Immature natural killer cell (primary cell): ENCODE data around the gene STAC2. TPM values are rescaled to one million over a fixed set of nuclear protein-coding genes. Genes with fewer than 3 reads are reported as not detected.

Experiments
- DNase-seq, 3 donors: peaks; one replicate each; pipeline ENCODE4 v3.0.0; 2022; ENCODE audit warnings: mixed read lengths in 1 of 3
- H3K27ac Mint-ChIP-seq, 6 donors: one replicate each; pipeline ENCODE4 v1.8.0; 2020; ENCODE audit warnings: mixed read lengths in 6 of 6, mild to moderate bottlenecking in 5 of 6, inconsistent platforms in 4 of 6, moderate library complexity in 3 of 6
- H3K27me3 Mint-ChIP-seq, 3 donors: one replicate each; pipeline ENCODE4 v1.8.0; 2020 to 2021; ENCODE audit warnings: low read depth in 3 of 3, mild to moderate bottlenecking in 3 of 3, mixed read lengths in 3 of 3, moderate library complexity in 3 of 3, inconsistent platforms in 1 of 3
- H3K36me3 Mint-ChIP-seq, 3 donors: one replicate each; pipeline ENCODE4 v1.8.0; 2020; ENCODE audit warnings: mixed read lengths in 3 of 3, inconsistent platforms in 2 of 3, mild to moderate bottlenecking in 2 of 3
- H3K4me1 Mint-ChIP-seq, 2 donors: one replicate each; pipeline ENCODE4 v1.8.0; 2020; ENCODE audit warnings: inconsistent platforms in 2 of 2, mild to moderate bottlenecking in 2 of 2, mixed read lengths in 2 of 2, moderate library complexity in 1 of 2
- H3K4me3 Mint-ChIP-seq, 5 donors: one replicate each; pipeline ENCODE4 v1.8.0; 2020; ENCODE audit warnings: mild to moderate bottlenecking in 5 of 5, mixed read lengths in 5 of 5, inconsistent platforms in 3 of 5, moderate library complexity in 3 of 5
- H3K9me3 Mint-ChIP-seq, 6 donors: one replicate each; pipeline ENCODE4 v1.8.0; 2020; ENCODE audit warnings: mild to moderate bottlenecking in 6 of 6, mixed read lengths in 6 of 6, inconsistent platforms in 4 of 6, moderate library complexity in 3 of 6
- polyA plus RNA-seq, 3 donors: library from polyadenylated mRNA; unstranded; fragments of 300-500 nt; fragmentation: Illumina TruSeq; gene quantifications; one replicate each; pipeline ENCODE4 v1.2.3, GENCODE V29; 2021

The STAC2 gene
- polyA plus RNA-seq, 3 donors from 2014 or later = not detected

DNA sequence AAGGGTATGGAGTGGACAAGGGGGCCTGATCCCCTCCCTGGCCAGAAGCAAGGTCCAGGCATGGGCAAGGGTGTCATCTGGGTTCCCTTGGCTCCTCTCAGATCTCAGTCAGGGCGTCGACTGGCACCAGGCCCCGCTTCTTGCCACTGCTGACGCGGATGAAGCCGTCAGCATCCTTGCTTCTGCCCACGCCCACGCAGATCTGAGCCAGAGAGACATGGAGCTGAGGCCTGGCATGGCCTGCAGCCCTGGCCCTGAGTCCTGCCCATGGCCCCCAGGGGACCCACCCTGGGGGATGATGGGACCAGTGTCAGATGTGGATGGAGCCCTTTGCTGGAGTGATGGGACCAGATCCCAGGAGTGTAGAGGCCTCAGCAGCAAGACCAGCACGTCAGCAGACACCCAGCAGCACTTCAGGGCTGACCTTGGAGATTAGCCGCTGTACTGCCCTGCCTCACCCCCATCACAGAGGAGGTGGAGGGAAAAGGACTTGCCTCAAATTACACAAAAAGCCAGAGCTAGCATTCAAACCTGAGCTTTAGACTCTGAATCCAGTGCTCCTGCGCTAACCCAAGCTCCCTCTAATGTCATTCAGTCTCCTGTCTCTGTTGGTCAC is 13.4 kb downstream of the STAC2 start:
- DNase-seq = no peak
- H3K4me1 Mint-ChIP-seq = peaks cover 0 to 4% of the 10 kb centered on the region in 2 donors
- no peak overlapping the region for H3K27ac Mint-ChIP-seq
- no peaks in the 10 kb centered on the region for H3K9me3 Mint-ChIP-seq
- H3K27me3 Mint-ChIP-seq = peaks cover 2 to 7% (median 5%) of the 10 kb centered on the region in 3 donors
- H3K36me3 Mint-ChIP-seq = no peaks in the 10 kb centered on the region
- H3K4me3 Mint-ChIP-seq = no peak overlapping the region

DNA sequence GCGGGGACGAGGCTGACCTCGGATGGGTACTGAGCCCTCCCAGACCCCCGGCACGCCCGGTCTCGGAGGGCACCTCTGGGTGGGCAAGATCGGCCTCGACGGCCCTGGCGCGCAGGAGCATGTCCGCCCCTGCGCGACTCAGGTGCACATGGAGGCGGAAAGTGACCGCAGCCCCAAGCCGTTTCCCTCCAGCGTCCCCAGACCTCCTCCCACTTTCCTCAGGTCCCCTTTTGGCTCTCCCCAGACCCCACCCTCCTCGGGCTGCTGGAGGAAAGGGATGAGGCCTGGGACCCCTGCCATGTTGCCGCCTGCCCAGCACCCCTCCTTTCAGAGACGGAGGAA is 15.7 kb downstream of the STAC2 start:
- peak overlapping the region in 4 of 5 donors; percentile 54 to 64 (median 58) for H3K4me3 Mint-ChIP-seq
- peaks cover 0 to 7% (median 5%) of the 10 kb centered on the region in 3 donors for H3K27me3 Mint-ChIP-seq
- peak overlapping the region in 1 of 6 donors; percentile 60 for H3K27ac Mint-ChIP-seq
- H3K9me3 Mint-ChIP-seq = no peaks in the 10 kb centered on the region
- H3K4me1 Mint-ChIP-seq = peaks cover 0 to 7% of the 10 kb centered on the region in 2 donors
- no peak for DNase-seq
- peaks cover 0 to 1% (median under 1%) of the 10 kb centered on the region in 3 donors for H3K36me3 Mint-ChIP-seq

DNA sequence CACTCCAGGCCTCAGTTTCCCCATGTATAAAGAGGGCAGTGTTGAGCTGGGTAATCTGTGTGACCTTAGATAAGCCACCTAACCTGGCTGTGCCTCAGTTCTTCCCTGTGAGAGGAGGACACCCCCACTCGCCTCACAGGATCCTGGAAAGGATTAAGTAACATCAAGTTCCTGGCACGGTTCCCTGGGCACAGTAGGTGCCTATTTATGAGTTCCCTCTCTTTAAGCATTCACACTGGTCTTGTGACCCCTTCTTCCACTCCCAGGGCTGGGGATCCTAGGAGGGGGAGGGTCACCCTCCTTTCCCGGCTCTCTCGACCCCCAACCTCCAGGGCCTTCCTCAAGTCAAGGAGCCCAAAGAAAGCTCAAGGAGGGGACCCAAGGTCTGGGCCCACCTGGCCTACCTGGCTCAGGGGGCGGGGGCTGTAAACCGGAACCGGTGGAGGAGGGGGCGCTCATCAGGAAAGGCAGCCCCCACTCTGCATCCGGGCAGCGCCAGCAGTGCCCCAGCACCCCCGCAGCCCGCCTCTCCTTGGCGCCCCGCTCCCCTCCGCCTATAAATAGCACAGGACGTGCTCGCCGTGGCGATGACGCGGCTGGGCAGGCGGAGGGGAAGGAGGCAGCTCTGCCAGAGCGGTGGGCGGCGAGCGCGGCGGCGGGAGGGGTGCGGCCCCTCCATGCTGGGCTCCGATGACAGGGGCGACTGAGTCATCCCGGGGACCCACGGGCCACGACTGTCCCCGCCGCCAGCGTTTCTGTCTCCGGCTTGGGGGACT is 16.2 kb downstream of the STAC2 start:
- peak; percentile 57 to 66 (median 61) for DNase-seq
- H3K27me3 Mint-ChIP-seq = peaks cover 0 to 7% (median 5%) of the 10 kb centered on the region in 3 donors
- no peak overlapping the region for H3K27ac Mint-ChIP-seq
- H3K4me1 Mint-ChIP-seq = peaks cover 0 to 7% of the 10 kb centered on the region in 2 donors
- H3K36me3 Mint-ChIP-seq = peaks cover 0 to 7% (median 6%) of the 10 kb centered on the region in 3 donors
- peak overlapping the region in 2 of 5 donors; percentile 10 to 64 for H3K4me3 Mint-ChIP-seq
- H3K9me3 Mint-ChIP-seq = no peaks in the 10 kb centered on the region

DNA sequence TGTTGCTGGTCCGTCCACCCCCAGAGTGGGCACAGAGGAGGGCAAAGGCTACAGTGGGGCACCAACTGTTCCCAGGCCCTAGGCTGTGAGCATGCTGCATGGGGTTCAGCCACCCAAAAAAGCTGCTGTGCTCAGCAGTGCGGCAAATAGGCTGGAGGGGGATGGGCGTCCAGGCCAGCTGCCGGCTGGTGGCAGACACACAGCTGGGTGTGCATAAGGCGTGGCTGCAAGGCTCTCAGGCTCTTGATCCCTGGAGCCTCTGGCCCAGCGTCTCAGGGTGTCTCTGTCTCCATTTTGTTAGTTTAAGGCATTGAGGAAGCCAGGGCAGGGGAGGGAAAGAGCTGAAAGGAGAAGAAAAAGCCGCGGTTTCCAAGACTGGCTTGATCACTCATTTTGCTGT is 16.9 kb downstream of the STAC2 start:
- no peak overlapping the region for H3K4me3 Mint-ChIP-seq
- H3K27me3 Mint-ChIP-seq = peaks cover 0 to 7% (median 5%) of the 10 kb centered on the region in 3 donors
- peaks cover 0 to 12% (median 6%) of the 10 kb centered on the region in 3 donors for H3K36me3 Mint-ChIP-seq
- no peak overlapping the region for H3K27ac Mint-ChIP-seq
- H3K4me1 Mint-ChIP-seq = peaks cover 0 to 8% of the 10 kb centered on the region in 2 donors
- DNase-seq = no peak
- H3K9me3 Mint-ChIP-seq = no peaks in the 10 kb centered on the region

DNA sequence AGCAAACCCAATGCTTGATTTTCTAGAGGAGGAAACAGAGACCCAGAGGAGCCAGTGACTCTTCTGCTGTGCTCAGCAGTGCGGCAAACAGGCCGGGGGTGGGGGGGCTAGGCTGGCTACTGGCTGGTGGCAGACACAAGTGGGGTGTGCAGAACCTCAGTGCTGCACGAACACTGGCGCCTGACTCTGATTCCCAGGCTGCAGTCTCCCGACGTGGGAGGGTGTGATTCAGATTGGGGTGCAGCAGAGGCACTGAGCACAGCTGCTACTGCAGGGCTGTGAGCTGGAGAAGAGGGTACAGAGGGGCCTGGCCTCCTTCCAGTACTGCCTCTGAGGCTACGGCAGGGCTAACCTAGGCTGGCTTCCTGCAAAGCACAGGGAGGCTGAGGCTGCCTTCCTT is 17.6 kb downstream of the STAC2 start:
- H3K27me3 Mint-ChIP-seq = peaks cover 0 to 6% (median 5%) of the 10 kb centered on the region in 3 donors
- peaks cover 0 to 12% of the 10 kb centered on the region in 2 donors for H3K4me1 Mint-ChIP-seq
- no peaks in the 10 kb centered on the region for H3K9me3 Mint-ChIP-seq
- no peak for DNase-seq
- no peak overlapping the region for H3K27ac Mint-ChIP-seq
- H3K4me3 Mint-ChIP-seq = no peak overlapping the region
- H3K36me3 Mint-ChIP-seq = peaks cover 5 to 18% (median 6%) of the 10 kb centered on the region in 3 donors

DNA sequence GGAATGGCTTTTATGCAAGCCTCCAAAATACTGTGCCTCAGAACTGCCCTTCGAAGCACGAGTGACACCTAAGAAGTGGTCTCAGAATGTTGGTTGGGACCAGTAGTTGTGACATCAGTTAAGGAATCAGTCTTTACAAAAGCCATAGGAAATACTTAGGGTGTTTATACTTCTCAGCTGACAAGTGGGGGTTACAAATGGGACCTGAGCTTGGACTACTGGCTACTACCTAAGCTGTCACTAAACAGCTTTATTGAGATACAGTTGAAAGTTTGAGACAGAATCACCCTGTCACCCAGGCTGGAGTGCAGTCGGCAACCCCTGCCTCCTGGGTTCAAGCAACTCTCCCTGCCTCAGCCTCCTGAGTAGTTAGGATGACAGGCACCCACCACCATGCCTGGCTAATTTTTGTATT is 20.6 kb downstream of the STAC2 start:
- H3K27me3 Mint-ChIP-seq = peaks cover 7 to 11% (median 7%) of the 10 kb centered on the region in 3 donors
- DNase-seq = no peak
- H3K9me3 Mint-ChIP-seq = no peaks in the 10 kb centered on the region
- H3K4me3 Mint-ChIP-seq = no peak overlapping the region
- H3K36me3 Mint-ChIP-seq = peaks cover 13 to 31% (median 15%) of the 10 kb centered on the region in 3 donors
- peaks cover 25 to 33% of the 10 kb centered on the region in 2 donors for H3K4me1 Mint-ChIP-seq
- peak overlapping the region in 2 of 6 donors; percentile 7 to 74 for H3K27ac Mint-ChIP-seq

DNA sequence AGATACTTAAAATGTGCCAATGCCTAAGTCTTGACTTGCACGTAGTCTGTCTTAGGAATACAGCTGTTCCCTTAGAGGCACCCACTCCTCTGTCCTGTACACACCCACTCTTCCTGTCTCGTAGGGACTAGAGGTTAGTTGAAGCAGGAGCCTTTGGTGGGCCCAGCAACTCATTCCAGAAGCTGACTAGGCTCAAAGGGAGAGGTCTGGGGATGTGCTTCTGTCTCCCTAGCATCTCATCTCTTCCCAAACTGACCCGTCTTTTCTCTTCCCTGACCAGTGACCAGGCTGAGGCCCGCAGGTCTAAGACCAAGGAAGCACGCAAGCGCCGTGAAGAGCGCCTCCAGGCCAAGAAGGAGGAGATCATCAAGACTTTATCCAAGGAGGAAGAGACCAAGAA is 21.5 kb downstream of the STAC2 start:
- Mint-ChIP-seq H3K27ac (peak overlapping the region in 3 of 6 donors; percentile 41 to 55 (median 46)), H3K9me3 (no peaks in the 10 kb centered on the region), H3K27me3 (peaks cover 9 to 16% (median 12%) of the 10 kb centered on the region in 3 donors), H3K4me1 (peaks cover 34 to 40% of the 10 kb centered on the region in 2 donors), H3K4me3 (no peak overlapping the region), H3K36me3 (peaks cover 13 to 31% (median 15%) of the 10 kb centered on the region in 3 donors)
- no peak for DNase-seq

DNA sequence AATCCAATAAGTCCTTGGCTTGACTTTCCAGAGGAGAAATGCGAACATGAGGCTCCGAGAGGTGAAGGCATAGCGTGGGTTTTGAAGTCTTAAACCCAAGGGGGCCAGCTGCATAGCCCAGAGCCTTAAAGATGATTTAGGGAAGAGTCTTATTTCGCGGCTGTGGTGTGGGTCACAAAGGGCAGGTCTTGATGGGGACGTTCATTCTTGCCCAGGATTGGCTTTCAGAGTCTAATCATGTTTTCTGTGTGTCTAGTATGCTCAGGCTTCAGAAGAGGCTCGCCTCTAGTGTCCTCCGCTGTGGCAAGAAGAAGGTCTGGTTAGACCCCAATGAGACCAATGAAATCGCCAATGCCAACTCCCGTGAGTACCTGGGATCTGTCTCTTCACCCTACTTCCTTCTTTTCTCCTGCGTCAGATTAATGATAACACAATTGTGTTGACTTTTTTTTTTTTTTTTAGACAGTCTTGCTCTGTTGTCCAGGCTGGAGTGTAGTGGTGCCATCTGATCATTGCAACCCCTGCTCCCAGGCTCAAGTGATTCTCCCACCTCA is 24.7 kb downstream of the STAC2 start:
- Mint-ChIP-seq H3K36me3 (peaks cover 13 to 31% (median 15%) of the 10 kb centered on the region in 3 donors), H3K27me3 (peaks cover 10 to 16% (median 15%) of the 10 kb centered on the region in 3 donors), H3K27ac (peak overlapping the region; percentile 99 to 100 (median 100)), H3K4me3 (peak overlapping the region; percentile 91 to 96 (median 93)), H3K9me3 (no peaks in the 10 kb centered on the region), H3K4me1 (peaks cover 49 to 57% of the 10 kb centered on the region in 2 donors)
- DNase-seq = no peak

DNA sequence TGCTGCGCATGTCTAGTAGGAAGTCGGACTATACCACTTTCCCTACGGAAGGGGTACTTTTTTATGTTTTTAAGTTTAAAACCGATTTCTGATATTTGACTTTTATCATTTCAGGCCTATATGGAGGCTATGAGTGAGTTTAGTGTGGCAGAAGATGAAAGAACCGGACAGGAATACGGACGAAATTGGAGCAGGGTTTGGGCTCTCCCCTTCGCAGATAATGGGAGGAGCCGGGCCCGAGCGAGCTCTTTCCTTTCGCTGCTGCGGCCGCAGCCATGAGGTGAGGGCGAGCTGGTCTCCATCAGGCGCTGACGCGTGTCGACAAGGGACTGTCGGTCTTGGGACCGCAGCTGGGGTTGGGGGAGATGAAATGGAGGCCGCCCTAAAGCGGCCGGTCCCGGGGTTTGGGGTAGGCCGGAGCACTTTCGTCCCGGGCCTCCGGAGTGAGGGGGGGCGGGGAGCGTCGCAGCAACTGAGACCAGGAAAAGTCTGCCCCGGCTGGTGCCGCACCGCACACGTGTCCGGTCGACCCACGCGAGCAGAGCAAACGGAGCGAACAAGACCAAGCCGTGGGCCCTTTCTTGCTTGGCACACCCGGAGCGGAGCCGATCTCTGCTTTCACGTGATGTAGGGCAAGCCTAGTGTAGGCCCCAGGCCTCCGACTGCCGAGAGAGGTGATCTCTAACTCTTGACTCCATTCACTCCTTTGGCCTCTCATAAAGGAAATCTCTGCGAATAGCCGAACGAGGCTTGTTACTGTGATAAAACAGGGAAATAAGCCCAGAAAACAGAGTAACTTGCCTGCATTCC is 25.5 kb downstream of the STAC2 start, which contains the start of gene RPL19:
TSS of gene RPL19 (plus strand) at position 214 of the 810 bp plus-strand sequence. CDS start at position 276, 62 bp downstream.
- Mint-ChIP-seq H3K4me1 (peaks cover 56 to 64% of the 10 kb centered on the region in 2 donors), H3K36me3 (peaks cover 13 to 31% (median 15%) of the 10 kb centered on the region in 3 donors), H3K9me3 (no peaks in the 10 kb centered on the region), H3K27me3 (peaks cover 10 to 16% (median 15%) of the 10 kb centered on the region in 3 donors), H3K4me3 (peak within 1 kb of the TSS; percentile 91 to 96 (median 93)), H3K27ac (peak within 1 kb of the TSS; percentile 99 to 100 (median 100))
- peak; percentile 88 to 93 (median 92) for DNase-seq

DNA sequence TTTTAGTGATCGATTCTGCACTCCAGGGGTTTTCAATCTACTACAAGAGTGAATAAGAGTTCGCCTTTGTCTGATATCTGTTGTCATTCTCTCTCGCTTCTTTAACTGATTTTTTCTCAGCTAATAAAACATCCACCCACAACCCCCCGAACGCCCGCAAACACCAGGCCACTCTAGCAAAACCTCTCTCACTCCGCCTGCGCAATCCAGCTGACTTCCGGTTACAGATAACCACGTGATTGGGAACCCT is 26.0 kb downstream of the STAC2 start:
- peaks cover 10 to 16% (median 15%) of the 10 kb centered on the region in 3 donors for H3K27me3 Mint-ChIP-seq
- H3K4me1 Mint-ChIP-seq = peaks cover 57 to 67% of the 10 kb centered on the region in 2 donors
- H3K9me3 Mint-ChIP-seq = no peaks in the 10 kb centered on the region
- peak overlapping the region; percentile 99 to 100 (median 100) for H3K27ac Mint-ChIP-seq
- peaks cover 11 to 27% (median 13%) of the 10 kb centered on the region in 3 donors for H3K36me3 Mint-ChIP-seq
- H3K4me3 Mint-ChIP-seq = peak overlapping the region; percentile 91 to 96 (median 93)
- DNase-seq = peak; percentile 92 to 95 (median 94)

DNA sequence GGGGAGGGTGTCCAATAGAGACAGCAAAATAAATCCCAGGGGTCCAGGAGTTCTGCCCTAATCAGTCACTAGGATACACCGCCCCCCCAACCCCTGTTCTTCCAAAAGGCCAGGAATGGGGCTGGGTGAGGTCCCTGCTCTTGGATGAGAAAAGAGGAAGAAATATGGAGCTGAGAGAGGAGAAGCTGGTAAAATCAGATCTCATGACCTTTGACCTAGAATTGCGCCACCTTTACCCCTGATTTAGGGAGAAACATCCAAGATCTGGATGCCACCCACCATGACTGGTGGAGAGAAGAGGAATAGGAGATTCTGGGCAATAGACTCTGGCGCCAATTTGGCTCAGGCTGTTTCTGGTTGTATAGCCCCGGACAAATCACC is 27.6 kb downstream of the STAC2 start:
- H3K4me1 Mint-ChIP-seq = peaks cover 63 to 64% of the 10 kb centered on the region in 2 donors
- peaks cover 8 to 16% (median 13%) of the 10 kb centered on the region in 3 donors for H3K36me3 Mint-ChIP-seq
- no peak for DNase-seq
- peaks cover 10 to 16% (median 15%) of the 10 kb centered on the region in 3 donors for H3K27me3 Mint-ChIP-seq
- H3K27ac Mint-ChIP-seq = peak overlapping the region in 5 of 6 donors; percentile 29 to 100 (median 99)
- no peaks in the 10 kb centered on the region for H3K9me3 Mint-ChIP-seq
- peak overlapping the region; percentile 76 to 95 (median 91) for H3K4me3 Mint-ChIP-seq

DNA sequence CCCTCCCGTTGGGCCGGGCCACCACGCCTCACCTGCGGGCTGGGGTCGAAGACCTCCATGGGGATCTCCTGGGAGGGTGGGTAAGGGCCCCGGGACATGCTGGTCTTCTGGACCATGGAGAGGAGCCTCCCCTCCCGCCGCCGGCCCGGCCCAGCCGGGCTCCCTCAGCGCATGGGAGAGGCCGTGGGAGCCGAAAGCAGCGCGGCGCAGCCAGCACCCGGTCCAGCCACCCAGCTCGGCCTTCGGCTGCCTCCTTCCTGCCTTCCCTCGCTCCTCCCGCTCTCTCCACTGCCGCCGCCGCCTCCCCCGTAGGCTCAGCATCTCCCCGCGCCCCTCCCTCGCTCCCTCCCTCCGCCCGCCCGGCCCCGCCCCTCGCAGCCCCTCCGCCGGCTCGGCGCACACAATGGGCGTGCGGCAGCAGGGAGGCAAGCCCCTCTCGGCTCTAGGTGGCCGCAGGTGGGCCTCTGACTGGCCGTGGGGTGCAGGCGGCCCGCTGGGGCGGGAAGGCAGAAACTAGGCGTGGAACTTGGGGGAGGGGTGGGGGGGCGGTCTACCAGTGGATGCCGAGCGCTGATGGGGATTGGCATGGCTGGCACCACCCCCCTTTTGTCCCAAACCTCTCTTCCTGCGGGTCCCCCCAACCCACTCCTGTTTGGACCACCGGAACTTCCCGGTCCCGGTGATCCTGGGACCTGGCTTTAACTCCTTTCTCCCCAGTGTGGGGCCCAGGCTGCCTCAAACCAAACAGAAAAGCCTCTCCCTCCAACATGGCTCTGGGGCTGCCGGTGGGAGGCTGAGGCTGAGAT is 28.2 kb downstream of the STAC2 start, which contains the start of gene CACNB1:
TSS of gene CACNB1 (minus strand) at position 290 of the 806 bp plus-strand sequence. CDS start at position 116, 174 bp downstream.
- peak; percentile 54 to 64 (median 62) for DNase-seq
- Mint-ChIP-seq H3K27ac (peak within 1 kb of the TSS in 5 of 6 donors; percentile 66 to 100 (median 99)), H3K9me3 (no peaks in the 10 kb centered on the region), H3K27me3 (peaks cover 8 to 16% (median 15%) of the 10 kb centered on the region in 3 donors), H3K4me1 (peaks cover 58 to 60% of the 10 kb centered on the region in 2 donors), H3K4me3 (peak within 1 kb of the TSS; percentile 80 to 95 (median 91)), H3K36me3 (peaks cover 4 to 12% (median 9%) of the 10 kb centered on the region in 3 donors)
